Measurements from ENCODE around the gene APOC3. TPM values are rescaled to one million over a fixed set of nuclear protein-coding genes. Genes with fewer than 3 reads are reported as not detected.
A peak's percentile ranks its signal among the peaks of the same experiment; 100 is the strongest.

APOC3 gene
- total and polyA plus RNA-seq, 2 of the 4 experiments (the other 2 are of a cell fraction), result not detected

GRCh38 chr11:116786966-116787365, 42.7 kb upstream of the APOC3 start:
- peak overlapping the region; percentile 92 for H2AK9ac ChIP-seq (replicated peaks; ENCODE audit: low read depth, low read length, poor library complexity)
- H3K79me1 ChIP-seq (ENCODE audit: low read depth in 1 of 2, low read length in 2 of 2), result peaks cover 40 to 57% of the 10 kb centered on the region in 2 experiments
- H3K9ac ChIP-seq (ENCODE audit: low read depth, low read length), result peak overlapping the region; percentile 94
- no peak overlapping the region for H4K5ac ChIP-seq (ENCODE audit: low read depth, low read length)
- peak overlapping the region; percentile 83 for H3K23ac ChIP-seq (ENCODE audit: low read depth, low read length)
- H3K4me3 ChIP-seq (ENCODE audit: insufficient read depth, low read depth, low read length), result peak overlapping the region; percentile 67
- in situ Hi-C loops (cut with MboI; ENCODE audit: low sequenced_read_pairs), result loop anchor here (5.0 kb wide), 1 partner anchor 445 kb away; the partner anchor contains the start of genes PCSK7 and RNF214
- H3K18ac ChIP-seq (ENCODE audit: low read depth, low read length), result no peak overlapping the region
- H2BK20ac ChIP-seq (ENCODE audit: low read depth, low read length), result no peak overlapping the region
- no TSS peak for BruUV-seq (replicated peaks)
- H2BK120ac ChIP-seq (ENCODE audit: low read depth, low read length), result no peak overlapping the region
- no peaks in the 10 kb centered on the region for H3K27me3 ChIP-seq (ENCODE audit: control insufficient read depth, insufficient read depth, low read length)
- no peak overlapping the region for H2BK15ac ChIP-seq (ENCODE audit: low read depth, low read length)
- no CpG with 5 or more reads among the region's 5 CpGs for WGBS, 2 experiments (ENCODE audit: extremely low coverage in 2 of 2, insufficient read length in 1 of 2)
- peaks cover 20% of the 10 kb centered on the region; the same call in 1 of the 2 replicates for H3K9me1 ChIP-seq (ENCODE audit: insufficient read depth, low read length)
- H2AK5ac ChIP-seq (ENCODE audit: low read depth, low read length), result peak overlapping the region; percentile 54; the same call in 1 of the 2 replicates
- H3K9me3 ChIP-seq (ENCODE audit: control insufficient read depth, insufficient read depth, low read length), result no peaks in the 10 kb centered on the region
- dilution Hi-C loops (cut with HindIII; ENCODE audit: low sequenced_read_pairs, unreplicated experiment), result no loop called here
- POLR2A ChIA-PET (ENCODE audit: unreplicated experiment), result no interaction called here
- CTCF ChIA-PET, result interaction anchor here (1.0 to 1.3 kb wide), 2 partner anchors 49 to 319 kb away, joined by 3 to 5 read pairs; no protein-coding TSS in a partner anchor
- peak overlapping the region; percentile 8; the same call in 1 of the 2 replicates for H3K56ac ChIP-seq (ENCODE audit: extremely low read depth, insufficient read depth, low read length)
- H2AFZ ChIP-seq (replicated peaks; ENCODE audit: low read length, poor library complexity), result no peak overlapping the region
- peaks cover 34% of the 10 kb centered on the region for H3K36me3 ChIP-seq (ENCODE audit: control insufficient read depth, insufficient read depth, low read length)
- intact Hi-C loops (cut with micrococcal nuclease), result no loop called here
- no peak overlapping the region for H2BK5ac ChIP-seq (ENCODE audit: low read depth, low read length, poor library complexity, severe bottlenecking)
- H3K14ac ChIP-seq (replicated peaks; ENCODE audit: low read depth, low read length), result peak overlapping the region; percentile 57
- H4K20me1 ChIP-seq (ENCODE audit: insufficient read depth, low read length), result 0 out of 2 replicates have a peak, but pooled peaks cover 4% of the 10 kb centered on the region
- no peak for DNase-seq
- peak overlapping the region; percentile 81; the same call in 1 of the 2 replicates for H3K4ac ChIP-seq (ENCODE audit: low read depth, low read length)
- ATAC-seq (ENCODE audit: low read depth), result no peak
- peaks cover 8% of the 10 kb centered on the region for H3K4me1 ChIP-seq (ENCODE audit: control insufficient read depth, insufficient read depth, low read length)
- no peak overlapping the region for H4K91ac ChIP-seq (ENCODE audit: insufficient read depth, low read depth, low read length)
- TF ChIP-seq CTCF (conservative IDR thresholded peaks at IDR 0.05; ENCODE audit: low read depth, low read length) (no peak), MAFK (IDR thresholded peaks at IDR 0.05; ENCODE audit: low read depth, low read length) (no peak), RCOR1 (IDR thresholded peaks at IDR 0.05; ENCODE audit: insufficient replicate concordance, low read length) (no peak), FOS (IDR thresholded peaks at IDR 0.05; ENCODE audit: low read depth, low read length) (no peak), CEBPB (IDR thresholded peaks at IDR 0.05; ENCODE audit: low read depth, low read length) (no peak), RFX5 (IDR thresholded peaks at IDR 0.05; ENCODE audit: low read depth, low read length) (no peak), NFE2L2 (IDR thresholded peaks at IDR 0.05; ENCODE audit: low read depth, low read length) (no peak), BHLHE40 (IDR thresholded peaks at IDR 0.05; ENCODE audit: low read depth, low read length) (no peak), CHD1 (IDR thresholded peaks at IDR 0.05; ENCODE audit: low read depth, low read length) (no peak), USF2 (IDR thresholded peaks at IDR 0.05; ENCODE audit: low read depth, low read length) (no peak), MXI1 (IDR thresholded peaks at IDR 0.05; ENCODE audit: borderline replicate concordance, low read depth, low read length) (no peak), RAD21 (IDR thresholded peaks at IDR 0.05; ENCODE audit: low read length) (no peak), MAZ (IDR thresholded peaks at IDR 0.05; ENCODE audit: borderline replicate concordance, low read depth, low read length) (no peak), ELK1 (IDR thresholded peaks at IDR 0.05; ENCODE audit: borderline replicate concordance, low read depth, low read length) (no peak)
- peak overlapping the region; percentile 97 for H3K4me2 ChIP-seq (ENCODE audit: low read depth, low read length)
- H3K27ac ChIP-seq (ENCODE audit: insufficient read depth, low read length), result no peak overlapping the region
- peak overlapping the region; percentile 70 to 98; a peak in 1 of 4 replicates for H4K8ac ChIP-seq (ENCODE audit: low read depth in 2 of 2, low read length in 2 of 2)
